Mesodermal cell (in vitro differentiated cells): Measurements from ENCODE around the gene SGMS1.

Experiments used
- H3K27ac ChIP-seq: 2 replicates; pipeline ENCODE4 v1.7.0; 2013; ENCODE audit warnings: mild to moderate bottlenecking, low read depth, low read length, moderate library complexity; ENCODE audit not compliant: severe bottlenecking
- H3K36me3 ChIP-seq: 2 replicates; pipeline ENCODE4 v1.7.1; 2013; ENCODE audit warnings: mild to moderate bottlenecking, low read length, moderate library complexity; ENCODE audit not compliant: control insufficient read depth, insufficient read depth
- H3K4me1 ChIP-seq: one replicate; pipeline ENCODE4 v1.7.1; 2013; ENCODE audit warnings: mild to moderate bottlenecking, low read length; ENCODE audit not compliant: insufficient read depth, control insufficient read depth, poor library complexity, severe bottlenecking
- H3K4me3 ChIP-seq: 2 replicates; pipeline ENCODE4 v1.7.0; 2013; ENCODE audit warnings: low read length, control low read depth, mild to moderate bottlenecking; ENCODE audit not compliant: insufficient read depth, poor library complexity, severe bottlenecking; ENCODE audit errors: extremely low read depth
- H3K9me3 ChIP-seq: 2 replicates; pipeline ENCODE4 v1.7.1; 2013; ENCODE audit warnings: mild to moderate bottlenecking, low read length, moderate library complexity; ENCODE audit not compliant: control insufficient read depth
- WGBS, 2 experiments: methylation state at CpG; one replicate each; pipeline ENCODE4 v1.1.5; 2013; ENCODE audit warnings: missing lambda C conversion rate in 2 of 2; ENCODE audit not compliant: insufficient coverage in 2 of 2; 5-methylcytosine and 5-hydroxymethylcytosine counted together

Gene SGMS1

DNA sequence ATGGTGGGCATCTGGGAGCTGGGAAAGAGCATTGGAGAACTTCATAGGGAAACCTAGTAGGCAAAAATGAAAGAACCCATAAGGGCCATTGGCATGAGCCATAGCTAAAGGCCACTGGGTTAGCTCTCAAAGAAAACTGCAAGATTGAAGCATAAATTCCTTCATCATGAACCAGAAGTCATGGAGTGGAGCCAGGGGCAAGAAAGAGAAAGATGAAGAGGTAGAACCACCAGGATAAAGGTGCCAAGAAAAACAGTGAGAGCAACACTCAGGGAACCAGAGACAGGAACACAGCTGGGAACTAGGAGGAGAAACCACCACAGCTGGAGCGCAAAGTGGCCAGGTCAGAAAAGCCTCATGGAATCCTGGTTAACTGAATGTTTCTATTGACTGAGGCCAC, 11.5 kb upstream of the SGMS1 start:
- WGBS, 2 experiments, result 83 to 100% methylated on average over 1 of the region's 1 CpG
- Histone ChIP-seq H3K27ac (no peak overlapping the region), H3K9me3 (no peaks in the 10 kb centered on the region), H3K4me3 (no peak overlapping the region), H3K36me3 (no peaks in the 10 kb centered on the region), H3K4me1 (no peaks in the 10 kb centered on the region)

DNA sequence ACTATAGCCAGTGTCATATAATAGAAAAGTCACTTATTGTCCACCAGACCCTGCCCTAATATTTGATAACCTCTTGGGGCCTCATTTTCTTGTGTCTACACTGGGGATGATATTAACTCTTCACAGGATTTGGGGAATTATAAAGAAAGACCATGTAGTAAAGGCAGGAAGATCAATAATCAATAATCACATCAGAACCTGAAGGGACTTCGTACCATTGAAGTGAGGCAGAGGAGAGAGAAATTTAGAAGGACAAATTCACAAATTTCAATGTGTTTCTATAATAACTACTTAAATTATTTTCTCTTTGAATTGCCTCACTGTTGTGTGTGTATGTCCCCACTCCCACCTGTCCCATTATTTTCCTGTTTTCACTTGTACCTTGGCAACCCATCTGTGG, 10.7 kb upstream of the SGMS1 start:
- WGBS, 2 experiments, result no CpG with 5 or more reads among the region's 1 CpG

DNA sequence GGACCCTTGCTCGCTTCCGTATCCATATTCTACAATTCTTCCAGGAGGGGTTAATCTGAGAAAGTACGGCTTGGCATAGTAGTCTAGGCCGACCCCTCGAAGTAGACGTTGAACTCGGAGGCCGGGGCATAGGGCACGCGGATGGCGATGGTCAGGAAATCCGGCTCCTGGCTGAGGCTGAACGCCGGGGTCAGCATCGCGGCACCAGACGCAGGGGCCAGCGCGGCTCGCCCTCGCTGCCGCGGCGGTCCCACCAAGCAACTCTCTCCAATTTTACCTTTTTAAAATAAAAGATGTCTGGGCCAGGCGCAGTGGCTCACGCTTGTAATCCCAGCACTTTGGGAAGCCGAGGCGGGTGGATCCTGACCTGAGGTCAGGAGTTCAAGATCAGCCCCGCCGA, 7.3 kb upstream of the SGMS1 start:
- H3K4me3 ChIP-seq, result no peak overlapping the region
- no peaks in the 10 kb centered on the region for H3K36me3 ChIP-seq
- no peaks in the 10 kb centered on the region for H3K9me3 ChIP-seq
- H3K27ac ChIP-seq, result no peak overlapping the region
- peaks cover 2% of the 10 kb centered on the region for H3K4me1 ChIP-seq
- 96 to 97% methylated on average over 20 to 28 of the region's 30 CpGs for WGBS, 2 experiments

More for the DNA sequence above, 10.7 kb upstream of the SGMS1 start:
- H3K4me1 ChIP-seq, result no peaks in the 10 kb centered on the region
- H3K27ac ChIP-seq, result no peak overlapping the region
- H3K4me3 ChIP-seq, result no peak overlapping the region
- H3K9me3 ChIP-seq, result no peaks in the 10 kb centered on the region
- no peaks in the 10 kb centered on the region for H3K36me3 ChIP-seq

DNA sequence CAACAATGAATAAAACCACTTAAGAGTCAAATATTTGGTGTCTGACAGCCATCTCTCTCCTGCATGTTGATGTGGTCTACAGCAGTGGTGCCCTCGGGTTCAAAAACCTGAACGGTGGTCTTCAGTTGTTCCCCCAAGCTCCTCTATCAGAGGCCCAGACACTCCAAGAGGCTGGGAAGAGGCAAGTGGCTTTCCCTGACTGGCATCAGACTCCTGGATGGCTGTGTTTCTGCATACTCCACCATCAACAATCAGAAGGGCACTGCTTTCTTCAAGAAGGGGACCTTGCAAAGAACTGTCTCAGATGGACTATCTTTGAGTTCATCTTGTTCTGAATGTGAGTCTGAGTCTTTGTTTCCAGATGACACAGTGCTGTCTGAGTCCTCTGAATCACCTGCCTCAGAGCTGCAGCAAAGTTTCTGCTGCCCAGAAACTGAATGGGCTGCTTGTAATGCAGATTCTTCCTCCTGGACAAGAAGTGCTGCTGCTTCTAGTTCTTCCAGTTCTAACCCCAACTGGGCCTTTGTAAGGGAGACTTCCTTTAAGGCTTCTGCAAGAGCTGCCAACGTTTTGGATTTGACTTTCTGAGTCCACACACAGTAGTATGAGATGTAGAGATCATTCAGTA, 5.9 kb upstream of the SGMS1 start:
- WGBS, 2 experiments, result 68 to 83% methylated on average over 2 to 3 of the region's 3 CpGs
- Histone ChIP-seq H3K4me3 (no peak overlapping the region), H3K27ac (no peak overlapping the region)

DNA sequence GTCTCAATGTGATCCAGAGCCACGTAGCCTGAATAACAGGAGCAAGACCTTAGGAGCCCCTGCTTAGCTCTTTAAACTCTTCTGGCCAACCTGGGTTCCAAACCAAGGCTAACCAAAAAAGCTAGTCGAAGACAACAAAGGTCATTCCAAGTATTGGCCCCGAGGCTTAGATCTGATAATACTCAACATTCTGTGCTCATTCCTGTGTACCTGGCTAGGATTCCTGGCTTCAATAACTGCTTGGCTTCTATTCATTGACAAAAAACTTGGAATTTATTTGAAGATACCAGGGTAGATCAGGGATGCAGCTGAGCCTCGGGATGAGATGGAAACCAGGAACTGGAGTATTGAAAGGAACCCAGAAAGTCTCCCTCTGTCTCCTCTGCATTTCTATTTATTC, 4.1 kb upstream of the SGMS1 start:
- H3K27ac ChIP-seq, result no peak overlapping the region
- H3K4me1 ChIP-seq, result peaks cover 2% of the 10 kb centered on the region
- no peaks in the 10 kb centered on the region for H3K9me3 ChIP-seq
- no peak overlapping the region for H3K4me3 ChIP-seq
- no peaks in the 10 kb centered on the region for H3K36me3 ChIP-seq
- 91 to 100% methylated on average over 3 to 4 of the region's 4 CpGs for WGBS, 2 experiments

More for the DNA sequence above, 5.9 kb upstream of the SGMS1 start:
- no peaks in the 10 kb centered on the region for H3K9me3 ChIP-seq
- peaks cover 2% of the 10 kb centered on the region for H3K4me1 ChIP-seq
- H3K36me3 ChIP-seq, result no peaks in the 10 kb centered on the region

DNA sequence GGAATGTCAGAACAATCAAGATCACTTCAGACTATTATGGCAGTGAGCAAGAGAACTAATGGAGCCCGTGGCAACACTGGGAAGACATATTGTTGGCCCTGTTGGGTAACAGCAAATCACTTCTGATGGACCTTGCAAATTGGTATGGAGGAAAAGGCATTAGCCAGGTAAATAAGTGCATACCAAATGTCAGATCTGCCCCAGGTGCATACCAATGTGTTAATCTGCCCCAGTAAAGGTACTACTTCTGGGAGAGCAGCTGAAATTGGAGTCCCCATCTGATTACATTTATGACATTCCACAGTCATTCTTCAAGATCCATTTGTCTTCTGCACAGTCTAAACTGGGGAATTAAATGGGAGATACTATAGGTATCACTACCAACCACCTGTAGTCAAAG, 3.7 kb upstream of the SGMS1 start:
- WGBS, 2 experiments, result 85 to 90% methylated on average over 1 of the region's 1 CpG
- no peak overlapping the region for H3K27ac ChIP-seq
- H3K4me3 ChIP-seq, result no peak overlapping the region
- no peaks in the 10 kb centered on the region for H3K36me3 ChIP-seq
- H3K4me1 ChIP-seq, result peaks cover 2% of the 10 kb centered on the region
- H3K9me3 ChIP-seq, result no peaks in the 10 kb centered on the region

DNA sequence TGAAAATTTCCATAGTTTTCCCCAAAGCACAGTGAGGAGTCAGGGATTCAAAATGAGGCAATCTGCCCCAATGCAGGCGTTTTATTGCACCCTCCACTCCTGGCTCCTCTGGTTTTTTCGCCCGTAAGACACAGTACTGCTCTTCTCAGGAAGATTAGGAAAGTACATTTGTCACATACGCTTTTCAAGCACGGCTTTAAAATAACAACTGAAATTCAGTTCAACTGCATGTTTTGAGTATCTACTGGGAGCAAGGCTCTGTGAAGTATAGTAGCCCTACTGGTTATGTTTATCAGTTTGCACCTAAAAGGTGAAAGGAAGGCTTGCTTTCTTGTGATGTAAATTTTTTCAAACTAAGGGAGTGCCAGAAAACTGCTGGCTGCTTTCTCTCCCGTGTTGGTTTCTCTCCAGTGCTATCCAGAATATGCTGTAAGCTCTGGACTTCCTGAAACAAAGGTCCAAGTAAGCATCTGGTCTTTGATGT, 1.9 kb upstream of the SGMS1 start:
- H3K27ac ChIP-seq, result peak overlapping the region; percentile 98
- H3K9me3 ChIP-seq, result no peaks in the 10 kb centered on the region
- peaks cover 9% of the 10 kb centered on the region for H3K4me1 ChIP-seq
- H3K4me3 ChIP-seq, result peak overlapping the region; percentile 83
- H3K36me3 ChIP-seq, result no peaks in the 10 kb centered on the region
- 0% methylated on average over 3 to 4 of the region's 6 CpGs for WGBS, 2 experiments

DNA sequence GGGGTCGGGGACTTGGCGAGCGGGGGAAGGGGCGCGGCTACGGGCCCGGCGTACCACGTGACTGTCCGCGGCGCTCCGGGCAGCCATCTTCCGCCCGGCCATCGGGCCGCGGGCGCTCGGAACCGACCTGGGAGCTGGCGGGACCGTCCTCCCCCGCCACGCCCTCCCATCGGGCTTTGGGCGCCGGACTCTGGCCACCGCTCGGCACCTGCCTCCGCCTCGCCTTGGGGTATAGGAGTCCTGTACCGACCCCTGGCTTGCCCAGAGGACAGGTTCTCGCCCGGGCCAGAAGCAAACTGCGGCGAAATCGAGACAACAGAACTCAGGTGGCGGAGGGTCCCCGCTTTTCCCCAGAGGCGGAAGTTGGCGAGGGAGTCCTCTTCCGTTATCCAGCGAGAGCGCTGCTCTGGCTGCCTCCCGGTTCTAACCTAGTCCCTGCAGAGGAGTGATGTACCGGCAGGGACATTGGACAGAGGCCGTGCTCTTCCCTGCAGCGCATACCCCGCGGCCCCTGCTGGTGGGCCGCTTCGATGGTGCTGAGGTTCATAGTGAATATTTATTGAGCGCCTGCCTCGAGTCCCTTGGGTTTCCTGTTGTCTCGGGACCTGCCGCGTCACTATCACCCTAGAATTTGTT, 1.2 kb upstream of the SGMS1 start:
- Histone ChIP-seq H3K4me1 (peaks cover 9% of the 10 kb centered on the region), H3K9me3 (no peaks in the 10 kb centered on the region), H3K36me3 (no peaks in the 10 kb centered on the region), H3K27ac (peak overlapping the region; percentile 98), H3K4me3 (peak overlapping the region; percentile 83)
- WGBS, 2 experiments, result 1% methylated on average over 50 to 55 of the region's 58 CpGs

DNA sequence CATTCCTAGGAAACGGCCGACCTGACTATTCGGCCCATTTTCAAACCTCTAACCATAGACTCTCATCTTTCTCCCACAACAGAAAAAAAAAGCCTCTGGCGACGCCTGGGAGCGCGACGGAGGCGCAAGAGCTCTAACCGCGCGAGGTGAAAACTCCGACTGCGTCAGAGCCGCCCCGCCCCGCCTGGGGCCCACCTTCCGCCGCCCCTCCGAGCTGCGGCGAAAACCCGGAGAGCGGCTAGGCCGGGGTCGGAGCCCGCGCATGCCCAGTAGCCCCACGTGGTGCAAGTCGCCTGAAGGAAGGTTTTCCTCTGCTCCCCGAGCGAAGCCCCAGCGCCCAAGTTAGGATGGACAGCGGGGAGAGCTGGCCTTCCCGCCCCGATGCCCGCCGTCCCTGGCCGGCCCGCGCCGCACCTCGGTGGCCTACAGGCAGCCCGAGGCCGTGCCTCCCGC, 683 bp upstream of the SGMS1 start:
- Histone ChIP-seq H3K4me3 (peak overlapping the region; percentile 83), H3K9me3 (no peaks in the 10 kb centered on the region), H3K27ac (peak overlapping the region; percentile 98), H3K4me1 (peaks cover 9% of the 10 kb centered on the region), H3K36me3 (no peaks in the 10 kb centered on the region)
- 0% methylated on average over 8 to 46 of the region's 46 CpGs for WGBS, 2 experiments

DNA sequence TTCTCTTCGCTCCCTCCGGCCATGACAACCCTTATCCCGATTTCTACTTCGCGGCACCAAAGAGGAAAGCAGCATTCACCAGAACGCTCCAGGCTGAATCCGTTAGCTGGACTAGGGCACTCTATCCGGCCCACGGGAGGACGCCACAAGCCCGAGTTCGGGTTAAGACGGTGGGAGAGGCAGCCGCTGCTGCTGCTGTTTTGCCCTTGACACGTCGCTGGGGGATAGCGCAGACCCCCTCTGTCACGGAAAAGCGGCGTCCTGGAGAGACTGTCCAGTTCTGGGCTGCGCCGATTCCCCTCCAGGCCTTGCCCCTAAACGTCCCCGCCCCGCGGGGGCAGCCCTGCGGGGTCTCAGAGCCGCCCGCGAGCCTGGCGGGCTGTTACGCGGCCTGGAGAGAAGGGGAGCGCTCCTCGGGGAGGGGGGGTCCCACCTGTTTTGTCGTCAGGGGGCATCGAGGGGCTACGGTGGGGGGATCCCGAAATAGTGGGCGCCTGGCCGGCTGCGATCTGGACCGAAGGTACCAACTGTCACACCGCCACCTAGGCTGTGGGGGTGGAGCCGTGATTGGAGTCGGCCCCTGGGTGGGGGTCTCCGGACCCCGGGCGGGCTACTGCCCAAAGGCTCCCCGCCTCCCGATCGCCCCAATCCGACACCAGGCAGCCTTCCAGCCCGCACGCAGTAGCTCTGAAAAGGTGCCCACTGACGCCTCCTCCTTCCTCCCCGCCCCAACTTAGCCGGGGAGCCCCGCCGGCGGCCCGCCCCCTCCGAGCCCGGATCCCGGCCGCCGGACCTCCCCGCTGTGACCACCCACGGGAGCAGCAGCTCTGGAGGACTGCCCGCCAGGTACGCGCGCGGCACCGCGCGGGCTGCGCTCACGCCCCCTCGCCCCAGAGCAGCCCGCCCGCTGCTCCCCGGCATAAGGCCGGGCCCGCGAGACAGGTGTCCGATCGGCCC, 772 bp downstream of the SGMS1 start:
- peak overlapping the region; percentile 83 for H3K4me3 ChIP-seq
- WGBS, 2 experiments, result 0 to 1% methylated on average over 42 to 54 of the region's 88 CpGs
- peaks cover 9% of the 10 kb centered on the region for H3K4me1 ChIP-seq
- H3K27ac ChIP-seq, result peak overlapping the region; percentile 98
- H3K9me3 ChIP-seq, result no peaks in the 10 kb centered on the region
- no peaks in the 10 kb centered on the region for H3K36me3 ChIP-seq
